Breast epithelium (tissue), 4 donors: ENCODE measurements around the gene DNAAF9. TPM values are rescaled to one million over a fixed set of nuclear protein-coding genes. Genes with fewer than 3 reads are reported as not detected.
"Not testable (repeated sequence)": the region's sequence is repeated elsewhere in the genome, so short reads cannot be mapped to it uniquely, and the experiment has no call there.

ENCODE experiments used
- DNase-seq, 2 donors: peaks; one replicate each; pipeline ENCODE4 v3.0.0-alpha.2; 2019; ENCODE audit warnings: low spot score in 2 of 2
- H3K27ac ChIP-seq, 2 donors: fragments of 200-600 bp; sonication (generic) in 1 of 2; one replicate each; pipeline ENCODE4 v1.5.1; 2016 to 2019; ENCODE audit warnings: mild to moderate bottlenecking in 1 of 2
- H3K27me3 ChIP-seq, 2 donors: fragments of 200-600 bp; sonication (generic) in 1 of 2; one replicate each; pipeline versions ENCODE4 v1.5.1 to v1.6.0; 2017 to 2019; ENCODE audit warnings: control low read depth in 1 of 2, mild to moderate bottlenecking in 1 of 2
- H3K36me3 ChIP-seq: fragments of 200-600 bp; one replicate; pipeline ENCODE4 v1.5.1; 2019
- H3K4me1 ChIP-seq, 2 donors: fragments of 200-600 bp; sonication (generic); one replicate each; pipeline ENCODE4 v1.5.1; 2016 to 2019; ENCODE audit warnings: control low read depth in 1 of 2
- H3K4me3 ChIP-seq, 3 donors: fragments of 200-600 bp; sonication (generic); 1 replicate in 2 of 3; 2 replicates in 1 of 3; pipeline ENCODE4 v1.5.1; 2016 to 2019; ENCODE audit warnings: mild to moderate bottlenecking in 3 of 3, moderate library complexity in 2 of 3
- H3K9me3 ChIP-seq, 2 donors: fragments of 200-600 bp; sonication (generic) in 1 of 2; one replicate each; pipeline ENCODE4 v1.5.1; 2016 to 2019; ENCODE audit warnings: control low read depth in 1 of 2
- CTCF ChIP-seq, 3 donors: fragments of 450-650 bp; IDR thresholded peaks; one replicate each; pipeline ENCODE4 v1.5.1; 2016 to 2017; ENCODE audit warnings: antibody characterized with exemption in 3 of 3, mild to moderate bottlenecking in 3 of 3, moderate library complexity in 3 of 3
- POLR2A ChIP-seq: fragments of 450-650 bp; IDR thresholded peaks from one replicate; pipeline ENCODE4 v1.6.1; 2016; ENCODE audit warnings: antibody characterized with exemption, mild to moderate bottlenecking, moderate library complexity
- POLR2AphosphoS5 ChIP-seq, 3 donors: sonication (generic); formaldehyde crosslinking; IDR thresholded peaks; one replicate each; pipeline ENCODE4 v1.6.1; 2017; ENCODE audit warnings: antibody characterized with exemption in 3 of 3
- intact Hi-C: fragments of 100-400 bp; cut with DNase I; formaldehyde crosslinking; loops from one replicate; pipeline ENCODE4 v1.15.1; 2023; ENCODE audit warnings: low total_unique reads
- total RNA-seq, 3 donors: library from RNA; depleted of rRNA; stranded (reverse); fragments of >200 nt; gene quantifications; one replicate each; pipeline ENCODE4 v1.1.0, GENCODE V29; 2016

The DNAAF9 gene
- total RNA-seq, 3 donors from 2014 or later, result 15.7 to 35.8 (median 22.8) TPM

DNA sequence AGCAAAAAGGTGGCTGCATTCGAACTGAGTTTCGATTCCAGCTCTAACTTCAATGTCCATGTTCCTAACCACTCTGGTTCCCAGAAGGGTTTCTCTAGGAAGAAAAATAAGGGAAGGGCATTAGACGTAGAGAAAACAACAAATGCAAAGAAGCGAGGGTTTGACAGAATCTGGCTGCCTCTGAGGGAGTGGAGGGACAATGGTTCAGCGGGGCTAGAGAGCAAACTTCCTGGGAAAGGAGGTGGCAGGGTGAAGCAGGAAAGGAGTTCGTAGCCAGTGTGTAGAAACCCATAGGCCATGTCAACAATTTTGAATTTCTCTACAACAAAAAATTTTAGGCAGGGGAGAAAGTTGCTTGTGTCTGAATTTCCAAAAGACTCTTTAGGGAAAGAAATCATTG is 14.5 kb upstream of the DNAAF9 start:
- H3K27me3 ChIP-seq, result no peaks in the 10 kb centered on the region
- H3K4me3 ChIP-seq, result no peak overlapping the region
- H3K4me1 ChIP-seq, result no peaks in the 10 kb centered on the region
- no peak for DNase-seq
- H3K36me3 ChIP-seq, result no peaks in the 10 kb centered on the region
- intact Hi-C loops, result no loop called here
- no peak overlapping the region for H3K27ac ChIP-seq
- no peaks in the 10 kb centered on the region for H3K9me3 ChIP-seq
- no peak for TF ChIP-seq POLR2A
- TF ChIP-seq CTCF (IDR thresholded peaks at IDR 0.05), result no peak
- TF ChIP-seq POLR2AphosphoS5 (IDR thresholded peaks at IDR 0.05), result no peak

DNA sequence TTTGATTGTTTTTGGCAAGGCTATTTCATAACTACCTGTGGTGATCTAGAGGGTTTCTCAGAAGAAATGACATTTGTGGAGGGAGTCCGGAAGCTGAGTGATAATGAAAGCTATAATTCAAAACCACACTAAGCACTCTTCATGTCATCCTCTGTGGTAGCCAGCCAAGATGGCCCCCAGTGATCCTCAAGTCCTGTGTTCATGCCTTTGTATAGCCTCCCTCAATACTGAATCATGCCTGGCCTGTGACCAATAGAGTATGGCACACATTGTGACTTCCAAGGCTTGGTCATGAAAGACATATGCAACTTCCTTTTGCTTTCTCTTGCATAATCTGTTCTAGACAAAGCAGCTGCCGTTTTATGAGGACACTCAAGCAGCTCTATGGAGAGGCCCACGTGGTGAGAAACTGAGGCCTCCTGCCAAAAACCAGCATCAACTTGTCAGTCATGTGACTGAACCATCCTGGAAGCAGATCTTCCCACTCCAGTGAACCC is 12.8 kb upstream of the DNAAF9 start:
- TF ChIP-seq POLR2A (no peak), POLR2AphosphoS5 (IDR thresholded peaks at IDR 0.05) (peak in 1 of 3 donors; percentile 44), CTCF (IDR thresholded peaks at IDR 0.05) (no peak)
- H3K36me3 ChIP-seq, result no peaks in the 10 kb centered on the region
- no peaks in the 10 kb centered on the region for H3K27me3 ChIP-seq
- H3K4me1 ChIP-seq, result no peaks in the 10 kb centered on the region
- no peak overlapping the region for H3K4me3 ChIP-seq
- H3K9me3 ChIP-seq, result no peaks in the 10 kb centered on the region
- H3K27ac ChIP-seq, result peak overlapping the region; percentile 33 to 50
- DNase-seq, result peak in 1 of 2 donors; percentile 77
- intact Hi-C loops, result no loop called here

GRCh38 chr20:3418161-3418560 is 10.7 kb upstream of the DNAAF9 start:
- DNase-seq, H3K27ac ChIP-seq, H3K9me3 ChIP-seq, H3K27me3 ChIP-seq, H3K4me3 ChIP-seq, intact Hi-C loops, H3K36me3 ChIP-seq, H3K4me1 ChIP-seq: not testable (repeated sequence)

DNA sequence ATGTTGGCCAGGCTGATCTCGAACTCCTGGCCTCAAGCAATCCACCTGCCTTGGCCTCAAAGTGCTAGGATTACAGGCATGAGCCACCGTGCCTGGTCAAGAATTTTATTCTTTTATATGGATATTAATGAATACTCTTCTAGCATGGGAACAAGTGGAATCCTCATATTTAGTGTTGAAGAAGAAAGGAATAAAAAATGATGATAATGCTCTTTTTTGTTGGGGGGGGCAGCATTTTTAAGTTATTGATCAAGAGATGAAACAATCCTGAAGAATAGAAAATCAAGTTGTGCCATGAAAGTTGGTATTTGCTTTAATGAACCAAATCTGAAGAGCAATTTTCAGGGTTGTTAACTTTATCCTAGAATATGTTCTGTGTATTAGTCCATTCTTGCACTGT is 6.7 kb upstream of the DNAAF9 start:
- intact Hi-C loops, result no loop called here
- H3K36me3 ChIP-seq, result no peaks in the 10 kb centered on the region
- no peak overlapping the region for H3K27ac ChIP-seq
- no peak for DNase-seq
- H3K9me3 ChIP-seq, result no peaks in the 10 kb centered on the region
- TF ChIP-seq CTCF (IDR thresholded peaks at IDR 0.05) (no peak), POLR2A (no peak), POLR2AphosphoS5 (IDR thresholded peaks at IDR 0.05) (no peak)
- H3K27me3 ChIP-seq, result no peaks in the 10 kb centered on the region
- no peaks in the 10 kb centered on the region for H3K4me1 ChIP-seq
- no peak overlapping the region for H3K4me3 ChIP-seq

- H3K9me3 ChIP-seq, result no peaks in the 10 kb centered on the region
- intact Hi-C loops, result no loop called here
- H3K27me3 ChIP-seq, result no peaks in the 10 kb centered on the region
- DNase-seq, result no peak
- H3K36me3 ChIP-seq, result no peaks in the 10 kb centered on the region
- H3K4me3 ChIP-seq, result no peak overlapping the region
- no peaks in the 10 kb centered on the region for H3K4me1 ChIP-seq
- TF ChIP-seq POLR2A (no peak), POLR2AphosphoS5 (IDR thresholded peaks at IDR 0.05) (no peak), CTCF (IDR thresholded peaks at IDR 0.05) (no peak)
- H3K27ac ChIP-seq, result no peak overlapping the region
Measured at GRCh38 chr20:3413393-3413889, 6.0 kb upstream of the DNAAF9 start.
